H1 (cell line): ENCODE results near the gene HPN. TPM values are rescaled to one million over a fixed set of nuclear protein-coding genes. Genes with fewer than 3 reads are reported as not detected.

Experiments
- polyA plus RNA-seq, 7 experiments: library from polyadenylated mRNA; depleted of rRNA in 3 of 7; stranded (reverse) in 5 of 7; unstranded in 2 of 7; fragments of >200 nt in 5 of 7; fragments of 200-250 nt in 2 of 7; gene quantifications; 1 replicate in 5 of 7; 2 replicates in 1 of 7; 4 replicates in 1 of 7; pipeline versions ENCODE4 v1.2.1 to v1.2.3, GENCODE V29; 2011 to 2013; ENCODE audit warnings: missing spikeins in 2 of 7, mixed read lengths in 2 of 7
- total RNA-seq: library from RNA; stranded (reverse); fragmentation: NEBNext Ultra II Directional; extraction: Animal tissue kit (Norgen Biotek cat#: 25700); gene quantifications from 2 replicates; pipeline ENCODE4 v1.2.1, GENCODE V29; 2021
- TF ChIP-seq, protein P1 (sequence below): fragments of 300-600 bp; sonication (generic); IDR thresholded peaks from 2 replicates; pipeline ENCODE4 v1.7.1; 2012; ENCODE audit warnings: low read length, moderate library complexity, mild to moderate bottlenecking, inconsistent platforms; ENCODE audit not compliant: insufficient replicate concordance

The HPN gene
- total and polyA plus RNA-seq, 2 of the 8 experiments (the other 6 are each of a cell fraction or from before 2014, with no cell fraction given), result 14.7 to 33.7 TPM

DNA sequence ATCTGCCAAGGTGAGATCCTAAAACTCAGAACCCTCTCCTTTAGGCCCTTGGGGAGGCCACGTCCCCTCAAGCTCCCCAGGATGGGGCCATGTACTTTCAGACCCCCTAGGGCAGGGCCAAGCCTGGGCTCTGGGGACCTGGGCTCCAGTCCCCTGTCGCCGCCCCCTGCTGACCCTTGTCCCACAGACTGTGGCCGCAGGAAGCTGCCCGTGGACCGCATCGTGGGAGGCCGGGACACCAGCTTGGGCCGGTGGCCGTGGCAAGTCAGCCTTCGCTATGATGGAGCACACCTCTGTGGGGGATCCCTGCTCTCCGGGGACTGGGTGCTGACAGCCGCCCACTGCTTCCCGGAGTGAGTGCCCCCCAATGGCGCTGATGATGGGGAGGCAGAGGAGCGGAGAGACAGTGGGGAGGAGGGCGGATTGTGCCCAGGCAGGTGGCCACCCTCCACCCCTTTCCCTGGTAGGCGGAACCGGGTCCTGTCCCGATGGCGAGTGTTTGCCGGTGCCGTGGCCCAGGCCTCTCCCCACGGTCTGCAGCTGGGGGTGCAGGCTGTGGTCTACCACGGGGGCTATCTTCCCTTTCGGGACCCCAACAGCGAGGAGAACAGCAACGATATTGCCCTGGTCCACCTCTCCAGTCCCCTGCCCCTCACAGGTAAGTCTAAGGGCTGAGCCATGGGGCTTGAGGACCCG, 18.8 kb downstream of the HPN start (continued):
- TF ChIP-seq, protein P1, sequence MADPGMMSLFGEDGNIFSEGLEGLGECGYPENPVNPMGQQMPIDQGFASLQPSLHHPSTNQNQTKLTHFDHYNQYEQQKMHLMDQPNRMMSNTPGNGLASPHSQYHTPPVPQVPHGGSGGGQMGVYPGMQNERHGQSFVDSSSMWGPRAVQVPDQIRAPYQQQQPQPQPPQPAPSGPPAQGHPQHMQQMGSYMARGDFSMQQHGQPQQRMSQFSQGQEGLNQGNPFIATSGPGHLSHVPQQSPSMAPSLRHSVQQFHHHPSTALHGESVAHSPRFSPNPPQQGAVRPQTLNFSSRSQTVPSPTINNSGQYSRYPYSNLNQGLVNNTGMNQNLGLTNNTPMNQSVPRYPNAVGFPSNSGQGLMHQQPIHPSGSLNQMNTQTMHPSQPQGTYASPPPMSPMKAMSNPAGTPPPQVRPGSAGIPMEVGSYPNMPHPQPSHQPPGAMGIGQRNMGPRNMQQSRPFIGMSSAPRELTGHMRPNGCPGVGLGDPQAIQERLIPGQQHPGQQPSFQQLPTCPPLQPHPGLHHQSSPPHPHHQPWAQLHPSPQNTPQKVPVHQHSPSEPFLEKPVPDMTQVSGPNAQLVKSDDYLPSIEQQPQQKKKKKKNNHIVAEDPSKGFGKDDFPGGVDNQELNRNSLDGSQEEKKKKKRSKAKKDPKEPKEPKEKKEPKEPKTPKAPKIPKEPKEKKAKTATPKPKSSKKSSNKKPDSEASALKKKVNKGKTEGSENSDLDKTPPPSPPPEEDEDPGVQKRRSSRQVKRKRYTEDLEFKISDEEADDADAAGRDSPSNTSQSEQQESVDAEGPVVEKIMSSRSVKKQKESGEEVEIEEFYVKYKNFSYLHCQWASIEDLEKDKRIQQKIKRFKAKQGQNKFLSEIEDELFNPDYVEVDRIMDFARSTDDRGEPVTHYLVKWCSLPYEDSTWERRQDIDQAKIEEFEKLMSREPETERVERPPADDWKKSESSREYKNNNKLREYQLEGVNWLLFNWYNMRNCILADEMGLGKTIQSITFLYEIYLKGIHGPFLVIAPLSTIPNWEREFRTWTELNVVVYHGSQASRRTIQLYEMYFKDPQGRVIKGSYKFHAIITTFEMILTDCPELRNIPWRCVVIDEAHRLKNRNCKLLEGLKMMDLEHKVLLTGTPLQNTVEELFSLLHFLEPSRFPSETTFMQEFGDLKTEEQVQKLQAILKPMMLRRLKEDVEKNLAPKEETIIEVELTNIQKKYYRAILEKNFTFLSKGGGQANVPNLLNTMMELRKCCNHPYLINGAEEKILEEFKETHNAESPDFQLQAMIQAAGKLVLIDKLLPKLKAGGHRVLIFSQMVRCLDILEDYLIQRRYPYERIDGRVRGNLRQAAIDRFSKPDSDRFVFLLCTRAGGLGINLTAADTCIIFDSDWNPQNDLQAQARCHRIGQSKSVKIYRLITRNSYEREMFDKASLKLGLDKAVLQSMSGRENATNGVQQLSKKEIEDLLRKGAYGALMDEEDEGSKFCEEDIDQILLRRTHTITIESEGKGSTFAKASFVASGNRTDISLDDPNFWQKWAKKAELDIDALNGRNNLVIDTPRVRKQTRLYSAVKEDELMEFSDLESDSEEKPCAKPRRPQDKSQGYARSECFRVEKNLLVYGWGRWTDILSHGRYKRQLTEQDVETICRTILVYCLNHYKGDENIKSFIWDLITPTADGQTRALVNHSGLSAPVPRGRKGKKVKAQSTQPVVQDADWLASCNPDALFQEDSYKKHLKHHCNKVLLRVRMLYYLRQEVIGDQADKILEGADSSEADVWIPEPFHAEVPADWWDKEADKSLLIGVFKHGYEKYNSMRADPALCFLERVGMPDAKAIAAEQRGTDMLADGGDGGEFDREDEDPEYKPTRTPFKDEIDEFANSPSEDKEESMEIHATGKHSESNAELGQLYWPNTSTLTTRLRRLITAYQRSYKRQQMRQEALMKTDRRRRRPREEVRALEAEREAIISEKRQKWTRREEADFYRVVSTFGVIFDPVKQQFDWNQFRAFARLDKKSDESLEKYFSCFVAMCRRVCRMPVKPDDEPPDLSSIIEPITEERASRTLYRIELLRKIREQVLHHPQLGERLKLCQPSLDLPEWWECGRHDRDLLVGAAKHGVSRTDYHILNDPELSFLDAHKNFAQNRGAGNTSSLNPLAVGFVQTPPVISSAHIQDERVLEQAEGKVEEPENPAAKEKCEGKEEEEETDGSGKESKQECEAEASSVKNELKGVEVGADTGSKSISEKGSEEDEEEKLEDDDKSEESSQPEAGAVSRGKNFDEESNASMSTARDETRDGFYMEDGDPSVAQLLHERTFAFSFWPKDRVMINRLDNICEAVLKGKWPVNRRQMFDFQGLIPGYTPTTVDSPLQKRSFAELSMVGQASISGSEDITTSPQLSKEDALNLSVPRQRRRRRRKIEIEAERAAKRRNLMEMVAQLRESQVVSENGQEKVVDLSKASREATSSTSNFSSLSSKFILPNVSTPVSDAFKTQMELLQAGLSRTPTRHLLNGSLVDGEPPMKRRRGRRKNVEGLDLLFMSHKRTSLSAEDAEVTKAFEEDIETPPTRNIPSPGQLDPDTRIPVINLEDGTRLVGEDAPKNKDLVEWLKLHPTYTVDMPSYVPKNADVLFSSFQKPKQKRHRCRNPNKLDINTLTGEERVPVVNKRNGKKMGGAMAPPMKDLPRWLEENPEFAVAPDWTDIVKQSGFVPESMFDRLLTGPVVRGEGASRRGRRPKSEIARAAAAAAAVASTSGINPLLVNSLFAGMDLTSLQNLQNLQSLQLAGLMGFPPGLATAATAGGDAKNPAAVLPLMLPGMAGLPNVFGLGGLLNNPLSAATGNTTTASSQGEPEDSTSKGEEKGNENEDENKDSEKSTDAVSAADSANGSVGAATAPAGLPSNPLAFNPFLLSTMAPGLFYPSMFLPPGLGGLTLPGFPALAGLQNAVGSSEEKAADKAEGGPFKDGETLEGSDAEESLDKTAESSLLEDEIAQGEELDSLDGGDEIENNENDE, result no peak
